ENCODE results near the gene CCDC80. TPM values are rescaled to one million over a fixed set of nuclear protein-coding genes. Genes with fewer than 3 reads are reported as not detected.

The CCDC80 gene
- total RNA-seq, 4 donors from 2014 or later, result 6.4 to 55.3 (median 18.4) TPM

GRCh38 chr3:112593258-112593657 lies 47.7 kb downstream of the CCDC80 start:
- peaks cover 0 to 6% (median 2%) of the 10 kb centered on the region in 4 donors for H3K36me3 ChIP-seq
- in situ Hi-C loops (cut with MboI; ENCODE audit: low pct_ligation_motif_present in 1 of 4, low pct_unique_long_range_greater_than_20kb in 1 of 4, low sequenced_read_pairs in 3 of 4) (no loop called here), intact Hi-C loops (cut with DNase I; ENCODE audit: low total_unique reads) (no loop called here)
- H3K4me1 ChIP-seq, result no peaks in the 10 kb centered on the region
- H3K9me3 ChIP-seq, result no peaks in the 10 kb centered on the region
- TF ChIP-seq EP300 (IDR thresholded peaks at IDR 0.05; ENCODE audit: low read depth), result no peak
- no peak for TF ChIP-seq POLR2A (IDR thresholded peaks at IDR 0.05)
- TF ChIP-seq POLR2AphosphoS5 (IDR thresholded peaks at IDR 0.05), result no peak
- TF ChIP-seq CTCF (IDR thresholded peaks at IDR 0.05), result no peak
- no peak overlapping the region for H3K27ac ChIP-seq
- no peak overlapping the region for H3K4me3 ChIP-seq
- no peak for DNase-seq
- H3K27me3 ChIP-seq, result no peaks in the 10 kb centered on the region

GRCh38 chr3:112587336-112587735 lies 53.6 kb downstream of the CCDC80 start:
- Histone ChIP-seq H3K4me3 (no peak overlapping the region), H3K36me3 (peaks cover 0 to 34% (median 9%) of the 10 kb centered on the region in 4 donors), H3K9me3 (no peaks in the 10 kb centered on the region), H3K4me1 (no peaks in the 10 kb centered on the region), H3K27ac (no peak overlapping the region), H3K27me3 (no peaks in the 10 kb centered on the region)
- intact Hi-C loops (cut with DNase I; ENCODE audit: low total_unique reads) (loop anchor here (10.0 kb wide), 1 partner anchor 387 kb away; the partner anchor contains the start of gene CD200R1), in situ Hi-C loops (cut with MboI; ENCODE audit: low pct_ligation_motif_present in 1 of 4, low pct_unique_long_range_greater_than_20kb in 1 of 4, low sequenced_read_pairs in 3 of 4) (no loop called here)
- no peak for TF ChIP-seq POLR2A (IDR thresholded peaks at IDR 0.05)
- TF ChIP-seq CTCF (IDR thresholded peaks at IDR 0.05), result no peak
- no peak for TF ChIP-seq POLR2AphosphoS5 (IDR thresholded peaks at IDR 0.05)
- no peak for TF ChIP-seq EP300 (IDR thresholded peaks at IDR 0.05; ENCODE audit: low read depth)
- DNase-seq, result no peak
- 92 to 95% methylated on average over 1 of the region's 1 CpG for WGBS, 2 donors (ENCODE audit: low coverage in 1 of 2)

GRCh38 chr3:112585782-112586181 lies 55.2 kb downstream of the CCDC80 start:
- intact Hi-C loops (cut with DNase I; ENCODE audit: low total_unique reads), result loop anchor here (2.0 to 10.0 kb wide), 2 partner anchors 39 to 389 kb away; partner anchors contain the start of gene CD200R1
- Histone ChIP-seq H3K4me1 (no peaks in the 10 kb centered on the region), H3K27ac (no peak overlapping the region), H3K4me3 (no peak overlapping the region), H3K36me3 (peaks cover 0 to 38% (median 9%) of the 10 kb centered on the region in 4 donors), H3K27me3 (no peaks in the 10 kb centered on the region), H3K9me3 (no peaks in the 10 kb centered on the region)
- TF ChIP-seq POLR2AphosphoS5 (IDR thresholded peaks at IDR 0.05) (no peak), EP300 (IDR thresholded peaks at IDR 0.05; ENCODE audit: low read depth) (no peak), POLR2A (IDR thresholded peaks at IDR 0.05) (no peak), CTCF (IDR thresholded peaks at IDR 0.05) (no peak)
- in situ Hi-C loops (cut with MboI; ENCODE audit: low pct_ligation_motif_present in 1 of 4, low pct_unique_long_range_greater_than_20kb in 1 of 4, low sequenced_read_pairs in 3 of 4), result no loop called here
- DNase-seq, result no peak

- Histone ChIP-seq H3K4me1 (no peaks in the 10 kb centered on the region), H3K27me3 (no peaks in the 10 kb centered on the region), H3K36me3 (peaks cover 0 to 37% (median 9%) of the 10 kb centered on the region in 4 donors), H3K27ac (no peak overlapping the region), H3K4me3 (no peak overlapping the region), H3K9me3 (no peaks in the 10 kb centered on the region)
- no peak for DNase-seq
- intact Hi-C loops (cut with DNase I; ENCODE audit: low total_unique reads), result loop anchor here (10.0 kb wide), 1 partner anchor 392 kb away; the partner anchor contains the start of gene CD200R1
- in situ Hi-C loops (cut with MboI; ENCODE audit: low pct_ligation_motif_present in 1 of 4, low pct_unique_long_range_greater_than_20kb in 1 of 4, low sequenced_read_pairs in 3 of 4), result no loop called here
- TF ChIP-seq EP300 (IDR thresholded peaks at IDR 0.05; ENCODE audit: low read depth) (no peak), POLR2AphosphoS5 (IDR thresholded peaks at IDR 0.05) (no peak), CTCF (IDR thresholded peaks at IDR 0.05) (no peak), POLR2A (IDR thresholded peaks at IDR 0.05) (no peak)
- 65 to 79% methylated on average over 3 of the region's 3 CpGs for WGBS, 2 donors (ENCODE audit: low coverage in 1 of 2)
Observed at GRCh38 chr3:112583105-112583504, 57.8 kb downstream of the CCDC80 start.

Data from transverse colon (tissue), 4 donors.